Hepatocyte (in vitro differentiated cells): ENCODE results near the gene MATCAP1. TPM values are rescaled to one million over a fixed set of nuclear protein-coding genes. Genes with fewer than 3 reads are reported as not detected.

Experiments
- DNase-seq: peaks from one replicate; pipeline ENCODE4 v3.0.0-alpha.2; 2016; ENCODE audit warnings: low spot score
- H2AFZ ChIP-seq: fragments of 200-600 bp; sonication (generic); 2 replicates; pipeline ENCODE4 v1.6.0; 2016; ENCODE audit warnings: antibody characterized with exemption, mild to moderate bottlenecking
- H3K27ac ChIP-seq: fragments of 200-600 bp; sonication (generic); 2 replicates; pipeline ENCODE4 v1.5.1; 2016; ENCODE audit warnings: mild to moderate bottlenecking
- H3K27me3 ChIP-seq: fragments of 200-600 bp; sonication (generic); 2 replicates; pipeline ENCODE4 v1.6.1; 2016
- H3K36me3 ChIP-seq: fragments of 200-600 bp; sonication (generic); replicated peaks from 2 replicates; pipeline ENCODE4 v1.5.1; 2016; ENCODE audit warnings: low read depth; ENCODE audit not compliant: insufficient read depth
- H3K4me1 ChIP-seq: fragments of 200-600 bp; sonication (generic); 2 replicates; pipeline ENCODE4 v1.5.1; 2016; ENCODE audit warnings: mild to moderate bottlenecking, moderate library complexity; ENCODE audit not compliant: insufficient read depth
- H3K4me2 ChIP-seq: fragments of 200-600 bp; sonication (generic); 2 replicates; pipeline ENCODE4 v1.6.0; 2016
- H3K4me3 ChIP-seq: fragments of 200-600 bp; sonication (generic); 2 replicates; pipeline ENCODE4 v1.5.1; 2016; ENCODE audit warnings: mild to moderate bottlenecking
- H3K79me2 ChIP-seq: fragments of 200-600 bp; sonication (generic); 2 replicates; pipeline ENCODE4 v1.6.0; 2017; ENCODE audit warnings: mild to moderate bottlenecking
- H3K9me2 ChIP-seq: fragments of 200-600 bp; sonication (generic); replicated peaks from 2 replicates; pipeline ENCODE4 v1.6.0; 2017; ENCODE audit warnings: mild to moderate bottlenecking; ENCODE audit not compliant: insufficient read depth
- H3K9me3 ChIP-seq: fragments of 200-600 bp; sonication (generic); 2 replicates; pipeline ENCODE4 v1.5.1; 2016; ENCODE audit warnings: low read depth, mild to moderate bottlenecking
- H4K20me1 ChIP-seq: fragments of 200-600 bp; sonication (generic); 2 replicates; pipeline ENCODE4 v1.6.0; 2016; ENCODE audit warnings: mild to moderate bottlenecking; ENCODE audit not compliant: insufficient read depth, poor library complexity, severe bottlenecking
- EZH2 ChIP-seq: fragments of 200-600 bp; sonication (generic); IDR thresholded peaks from 2 replicates; pipeline ENCODE4 v1.6.1; 2016; ENCODE audit warnings: antibody characterized with exemption, mild to moderate bottlenecking, borderline replicate concordance
- EZH2phosphoT487 ChIP-seq: fragments of 200-600 bp; sonication (generic); IDR thresholded peaks from one replicate; pipeline ENCODE4 v1.6.1; 2018; ENCODE audit warnings: antibody characterized with exemption, mild to moderate bottlenecking, low read depth, moderate library complexity; ENCODE audit not compliant: unreplicated experiment, severe bottlenecking
- WGBS: methylation state at CpG from one replicate; pipeline ENCODE4 v1.1.6; 2016; ENCODE audit warnings: low lambda C conversion rate; ENCODE audit errors: missing lambda C conversion rate; 5-methylcytosine and 5-hydroxymethylcytosine counted together
- polyA plus RNA-seq: library from polyadenylated mRNA; unstranded; fragments of >200 nt; fragmentation: Nextera tagmentation; extraction: Ambion mirVana; gene quantifications from 2 replicates; pipeline ENCODE4 v1.2.1, GENCODE V29; 2016
- total RNA-seq: library from RNA; depleted of rRNA; stranded (reverse); fragments of >200 nt; gene quantifications from 2 replicates; pipeline ENCODE4 v1.2.3, GENCODE V29; 2014
- TF ChIP-seq, protein P1 (sequence below): fragments of 200-600 bp; sonication (generic); IDR thresholded peaks from 2 replicates; pipeline ENCODE4 v1.5.1; 2016; ENCODE audit warnings: antibody characterized with exemption, mild to moderate bottlenecking; ENCODE audit not compliant: poor library complexity

MATCAP1 gene
- total and polyA plus RNA-seq, 2 experiments from 2014 or later = 22.3 to 25.4 TPM

DNA sequence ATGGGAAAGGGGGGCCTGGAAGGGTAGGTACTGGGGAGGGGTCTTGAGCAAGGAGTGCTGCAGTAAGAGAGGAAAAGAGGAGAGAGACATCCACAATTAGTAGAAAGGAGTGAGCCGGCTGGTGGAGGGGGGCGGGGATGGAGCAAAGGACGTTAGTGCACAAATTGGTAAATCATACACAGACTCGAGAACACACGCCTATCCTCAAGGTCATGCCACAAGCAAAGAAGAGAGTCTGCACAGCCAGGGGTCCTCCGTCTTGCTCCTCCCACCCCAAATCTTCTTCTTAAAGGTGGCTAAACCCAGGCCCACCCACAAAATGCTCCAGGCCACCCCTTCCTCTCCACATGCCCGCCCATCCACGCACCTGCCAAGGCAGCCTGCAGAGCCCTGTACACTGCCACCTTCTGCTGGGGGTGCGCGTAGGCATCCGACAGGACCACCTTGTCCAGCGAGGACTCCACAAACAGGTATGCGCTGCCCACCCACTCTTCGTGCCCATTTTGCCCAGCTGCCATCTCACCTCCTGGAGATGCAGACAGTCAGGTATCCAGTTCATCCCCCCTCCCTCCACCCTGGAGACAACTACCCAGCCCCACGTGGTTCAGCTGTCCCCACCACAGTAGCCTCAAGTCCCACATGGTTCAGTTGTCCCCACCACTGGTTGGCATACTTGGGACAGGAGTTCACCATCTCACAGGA lies 27.5 kb downstream of the MATCAP1 start:
- no peak for DNase-seq
- H3K9me2 ChIP-seq = no peaks in the 10 kb centered on the region
- WGBS = 56% methylated on average over 15 of the region's 15 CpGs
- H3K4me1 ChIP-seq = peaks cover 21% of the 10 kb centered on the region
- H4K20me1 ChIP-seq = no peaks in the 10 kb centered on the region
- no peak overlapping the region for H2AFZ ChIP-seq
- TF ChIP-seq EZH2 (no peak), EZH2phosphoT487 (no peak)
- TF ChIP-seq, protein P1, sequence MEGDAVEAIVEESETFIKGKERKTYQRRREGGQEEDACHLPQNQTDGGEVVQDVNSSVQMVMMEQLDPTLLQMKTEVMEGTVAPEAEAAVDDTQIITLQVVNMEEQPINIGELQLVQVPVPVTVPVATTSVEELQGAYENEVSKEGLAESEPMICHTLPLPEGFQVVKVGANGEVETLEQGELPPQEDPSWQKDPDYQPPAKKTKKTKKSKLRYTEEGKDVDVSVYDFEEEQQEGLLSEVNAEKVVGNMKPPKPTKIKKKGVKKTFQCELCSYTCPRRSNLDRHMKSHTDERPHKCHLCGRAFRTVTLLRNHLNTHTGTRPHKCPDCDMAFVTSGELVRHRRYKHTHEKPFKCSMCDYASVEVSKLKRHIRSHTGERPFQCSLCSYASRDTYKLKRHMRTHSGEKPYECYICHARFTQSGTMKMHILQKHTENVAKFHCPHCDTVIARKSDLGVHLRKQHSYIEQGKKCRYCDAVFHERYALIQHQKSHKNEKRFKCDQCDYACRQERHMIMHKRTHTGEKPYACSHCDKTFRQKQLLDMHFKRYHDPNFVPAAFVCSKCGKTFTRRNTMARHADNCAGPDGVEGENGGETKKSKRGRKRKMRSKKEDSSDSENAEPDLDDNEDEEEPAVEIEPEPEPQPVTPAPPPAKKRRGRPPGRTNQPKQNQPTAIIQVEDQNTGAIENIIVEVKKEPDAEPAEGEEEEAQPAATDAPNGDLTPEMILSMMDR = no peak
- no peaks in the 10 kb centered on the region for H3K36me3 ChIP-seq
- no peak overlapping the region for H3K27ac ChIP-seq
- H3K27me3 ChIP-seq = peaks cover 28% of the 10 kb centered on the region
- H3K4me3 ChIP-seq = no peak overlapping the region
- H3K4me2 ChIP-seq = peak overlapping the region; percentile 91
- H3K9me3 ChIP-seq = no peaks in the 10 kb centered on the region
- H3K79me2 ChIP-seq = no peaks in the 10 kb centered on the region

DNA sequence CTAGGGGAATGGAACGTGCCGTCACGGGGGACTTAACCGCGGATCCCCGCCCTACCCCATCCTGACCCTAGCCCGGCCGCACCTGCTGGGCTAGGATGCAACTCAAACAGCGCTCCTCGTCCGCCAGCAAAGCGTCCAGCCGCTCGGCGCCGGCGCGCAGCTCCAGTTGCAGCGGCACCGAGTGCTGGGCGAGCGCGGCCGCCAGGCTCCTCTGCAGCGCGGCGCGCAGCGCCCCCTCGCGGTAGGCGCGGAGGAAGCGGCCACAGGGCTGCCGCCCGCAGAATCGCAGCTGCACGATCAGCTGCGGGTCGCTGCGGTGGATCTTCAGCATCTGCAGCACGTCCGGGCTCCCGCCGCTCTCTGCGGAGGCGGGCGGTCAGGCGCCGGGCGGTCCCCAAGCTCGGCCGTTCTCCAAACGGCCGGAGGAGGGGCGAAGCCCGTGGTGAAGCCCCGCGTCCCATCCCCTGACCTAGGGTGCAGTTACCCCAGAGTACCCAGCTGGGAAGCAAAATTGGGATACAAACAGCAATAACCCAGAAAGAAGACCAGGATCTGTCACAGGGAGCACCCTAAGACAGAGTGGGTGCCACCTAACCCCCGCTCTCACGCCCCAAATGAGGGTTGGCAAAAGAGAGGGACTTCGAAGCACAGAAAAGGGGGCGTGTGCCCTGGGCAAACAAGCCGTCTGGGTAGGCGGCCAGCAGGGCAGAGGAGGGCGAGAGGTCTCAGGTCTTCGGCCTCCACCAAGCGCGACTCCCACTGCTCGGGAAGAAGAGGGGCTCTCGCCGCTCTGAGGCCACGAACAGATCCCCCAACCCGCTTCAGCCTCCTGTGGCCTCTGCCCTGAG lies 28.2 kb downstream of the MATCAP1 start:
- 7% methylated on average over 66 of the region's 74 CpGs for WGBS
- Histone ChIP-seq H3K36me3 (no peaks in the 10 kb centered on the region), H3K9me3 (no peaks in the 10 kb centered on the region), H3K4me3 (no peak overlapping the region), H3K4me2 (peak overlapping the region; percentile 91), H3K79me2 (no peaks in the 10 kb centered on the region), H3K9me2 (no peaks in the 10 kb centered on the region), H3K27me3 (peaks cover 28% of the 10 kb centered on the region), H2AFZ (no peak overlapping the region), H4K20me1 (no peaks in the 10 kb centered on the region), H3K27ac (no peak overlapping the region), H3K4me1 (peaks cover 19% of the 10 kb centered on the region)
- TF ChIP-seq, protein P1 = peak; percentile 78
- no peak for TF ChIP-seq EZH2
- DNase-seq = peak; percentile 92

DNA sequence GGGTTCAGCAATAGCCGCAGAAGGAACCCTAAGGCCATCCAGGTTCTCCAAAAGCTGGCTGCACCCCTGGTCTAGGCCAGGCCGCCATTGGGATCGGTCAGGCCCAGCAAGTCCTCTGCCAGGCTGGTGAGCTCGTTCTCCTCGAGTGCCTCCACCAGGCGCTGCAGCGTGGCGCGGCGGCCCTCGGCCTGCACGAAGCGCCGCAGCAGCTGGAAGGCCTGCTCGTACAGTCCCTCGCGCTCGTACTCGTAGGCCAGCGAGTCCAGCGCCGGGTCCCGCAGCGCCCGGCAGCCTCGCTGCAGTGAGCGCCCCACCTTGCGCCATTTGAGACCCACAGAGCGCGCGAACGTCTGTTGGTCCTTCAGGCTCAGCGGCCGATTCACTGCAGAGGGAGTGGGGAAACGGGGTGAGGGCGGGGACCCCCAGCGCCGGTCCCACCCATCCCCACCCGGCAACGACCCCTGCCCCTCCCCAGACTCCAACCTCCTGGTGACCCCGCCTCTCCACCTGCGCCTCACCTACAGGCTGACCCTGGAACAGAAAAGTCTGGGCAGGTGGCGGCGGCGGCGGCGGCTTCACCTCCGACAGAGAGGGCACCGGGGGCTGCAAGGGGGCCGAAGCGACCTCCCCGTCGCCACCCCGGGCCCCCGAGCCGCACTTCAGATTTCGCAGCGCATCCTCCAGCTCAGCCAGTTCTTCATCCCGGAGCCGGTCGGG lies 29.0 kb downstream of the MATCAP1 start:
- Histone ChIP-seq H2AFZ (no peak overlapping the region), H4K20me1 (no peaks in the 10 kb centered on the region), H3K36me3 (no peaks in the 10 kb centered on the region), H3K4me3 (no peak overlapping the region), H3K4me2 (peak overlapping the region; percentile 91), H3K9me3 (no peaks in the 10 kb centered on the region), H3K27me3 (peaks cover 28% of the 10 kb centered on the region), H3K27ac (no peak overlapping the region), H3K9me2 (no peaks in the 10 kb centered on the region), H3K79me2 (peaks cover 4% of the 10 kb centered on the region), H3K4me1 (peaks cover 22% of the 10 kb centered on the region)
- TF ChIP-seq EZH2phosphoT487 = no peak
- TF ChIP-seq, protein P1 = no peak
- DNase-seq = no peak
- 26% methylated on average over 45 of the region's 61 CpGs for WGBS
